BLaER1 (cell line): Measurements from ENCODE around the gene CASKIN1.

Experiments
- H3K27ac ChIP-seq: shearing (Covaris generic); formaldehyde crosslinking; 2 replicates; pipeline ENCODE4 v1.8.1; 2022
- H3K27me3 ChIP-seq: shearing (Covaris generic); formaldehyde crosslinking; 2 replicates; pipeline ENCODE4 v1.8.1; 2022
- H3K36me3 ChIP-seq: shearing (Covaris generic); formaldehyde crosslinking; 2 replicates; pipeline ENCODE4 v1.8.1; 2022
- H3K4me1 ChIP-seq: shearing (Covaris generic); formaldehyde crosslinking; 2 replicates; pipeline ENCODE4 v1.8.1; 2022
- H3K4me2 ChIP-seq: shearing (Covaris generic); formaldehyde crosslinking; 2 replicates; pipeline ENCODE4 v1.8.1; 2022
- H3K4me3 ChIP-seq: shearing (Covaris generic); formaldehyde crosslinking; 2 replicates; pipeline ENCODE4 v1.8.1; 2022
- H3K9ac ChIP-seq: shearing (Covaris generic); formaldehyde crosslinking; 2 replicates; pipeline ENCODE4 v1.8.1; 2022
- H3K9me3 ChIP-seq: shearing (Covaris generic); formaldehyde crosslinking; 2 replicates; pipeline ENCODE4 v1.8.1; 2022
- H4K20me1 ChIP-seq: shearing (Covaris generic); formaldehyde crosslinking; 2 replicates; pipeline ENCODE4 v1.8.1; 2022
- Cebpa-rat ChIP-seq: shearing (Covaris generic); IDR thresholded peaks from 2 replicates; pipeline ENCODE4 v1.8.1; 2022

The CASKIN1 gene

DNA sequence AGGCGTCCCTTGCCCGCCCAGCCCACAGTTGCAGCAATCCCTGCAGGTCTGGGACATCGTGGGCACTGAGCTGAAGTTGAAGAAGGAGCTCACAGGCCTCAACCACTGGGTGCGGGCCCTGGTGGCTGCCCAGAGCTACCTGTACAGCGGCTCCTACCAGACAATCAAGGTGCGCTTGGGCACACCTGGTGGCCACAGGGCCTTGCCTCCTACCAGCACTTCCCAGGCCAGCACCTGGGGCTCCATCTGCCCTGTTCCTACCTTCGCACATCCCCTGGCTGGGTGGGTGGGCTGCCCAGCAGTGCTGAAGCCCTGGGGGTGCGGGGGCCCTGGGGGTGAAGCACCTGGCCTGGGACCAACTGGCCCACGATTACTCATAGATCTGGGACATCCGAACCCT is 21.0 kb downstream of the CASKIN1 start:
- Histone ChIP-seq H3K36me3 (peaks cover 81% of the 10 kb centered on the region), H3K9me3 (peaks cover 7% of the 10 kb centered on the region), H3K27me3 (no peaks in the 10 kb centered on the region), H3K4me3 (no peak overlapping the region), H3K4me2 (no peak overlapping the region), H3K27ac (no peak overlapping the region), H3K4me1 (peaks cover 17% of the 10 kb centered on the region), H3K9ac (no peak overlapping the region), H4K20me1 (peaks cover 22% of the 10 kb centered on the region)
- no peak for TF ChIP-seq Cebpa-rat

GRCh38 chr16:2174396-2175131 is 21.8 kb downstream of the CASKIN1 start:
- no peak for TF ChIP-seq Cebpa-rat
- Histone ChIP-seq H3K36me3 (peaks cover 74% of the 10 kb centered on the region), H3K27ac (no peak overlapping the region), H3K9me3 (peaks cover 7% of the 10 kb centered on the region), H3K9ac (no peak overlapping the region), H3K4me1 (peaks cover 26% of the 10 kb centered on the region), H3K27me3 (no peaks in the 10 kb centered on the region), H4K20me1 (peaks cover 22% of the 10 kb centered on the region; the same call in 1 of the 2 replicates), H3K4me3 (no peak overlapping the region), H3K4me2 (no peak overlapping the region)

GRCh38 chr16:2173916-2174315 is 22.5 kb downstream of the CASKIN1 start:
- peaks cover 75% of the 10 kb centered on the region for H3K36me3 ChIP-seq

DNA sequence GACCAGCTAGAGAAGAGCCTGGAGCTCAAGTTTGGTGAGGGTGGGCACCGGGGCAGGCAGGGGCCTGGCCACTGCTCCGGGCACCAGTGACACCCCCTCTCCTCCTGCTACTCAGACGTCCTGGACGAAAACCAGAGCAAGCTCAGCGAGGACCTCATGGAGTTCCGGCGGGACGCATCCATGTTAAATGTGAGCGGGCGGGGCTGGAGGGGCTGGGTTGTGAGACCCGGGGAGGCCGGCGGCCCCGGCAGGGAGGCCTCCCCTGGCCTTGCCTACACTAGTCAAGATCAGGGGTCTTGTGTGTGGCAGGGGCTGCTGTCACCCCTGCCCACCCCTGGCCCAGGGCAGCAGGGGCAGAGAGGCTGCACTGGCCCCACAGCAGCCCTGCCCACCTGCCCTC is 23.0 kb downstream of the CASKIN1 start:
- Histone ChIP-seq H3K4me2 (no peak overlapping the region), H3K4me1 (peaks cover 38% of the 10 kb centered on the region), H3K9me3 (peaks cover 5% of the 10 kb centered on the region), H3K36me3 (peaks cover 78% of the 10 kb centered on the region), H3K4me3 (no peak overlapping the region), H3K27me3 (no peaks in the 10 kb centered on the region), H4K20me1 (peaks cover 34% of the 10 kb centered on the region), H3K9ac (no peak overlapping the region), H3K27ac (no peak overlapping the region)
- TF ChIP-seq Cebpa-rat = no peak

More at GRCh38 chr16:2173916-2174315, 22.5 kb downstream of the CASKIN1 start:
- Histone ChIP-seq H4K20me1 (peaks cover 29% of the 10 kb centered on the region), H3K27ac (no peak overlapping the region), H3K4me1 (peaks cover 32% of the 10 kb centered on the region), H3K27me3 (no peaks in the 10 kb centered on the region), H3K9me3 (peaks cover 7% of the 10 kb centered on the region), H3K4me3 (no peak overlapping the region), H3K9ac (no peak overlapping the region), H3K4me2 (no peak overlapping the region)
- no peak for TF ChIP-seq Cebpa-rat

GRCh38 chr16:2172688-2173335 is 23.6 kb downstream of the CASKIN1 start:
- Histone ChIP-seq H3K27me3 (no peaks in the 10 kb centered on the region), H3K36me3 (peaks cover 78% of the 10 kb centered on the region), H3K9me3 (no peaks in the 10 kb centered on the region), H3K4me2 (no peak overlapping the region), H4K20me1 (peaks cover 40% of the 10 kb centered on the region), H3K9ac (no peak overlapping the region), H3K4me3 (no peak overlapping the region), H3K4me1 (peaks cover 43% of the 10 kb centered on the region), H3K27ac (no peak overlapping the region)
- no peak for TF ChIP-seq Cebpa-rat

DNA sequence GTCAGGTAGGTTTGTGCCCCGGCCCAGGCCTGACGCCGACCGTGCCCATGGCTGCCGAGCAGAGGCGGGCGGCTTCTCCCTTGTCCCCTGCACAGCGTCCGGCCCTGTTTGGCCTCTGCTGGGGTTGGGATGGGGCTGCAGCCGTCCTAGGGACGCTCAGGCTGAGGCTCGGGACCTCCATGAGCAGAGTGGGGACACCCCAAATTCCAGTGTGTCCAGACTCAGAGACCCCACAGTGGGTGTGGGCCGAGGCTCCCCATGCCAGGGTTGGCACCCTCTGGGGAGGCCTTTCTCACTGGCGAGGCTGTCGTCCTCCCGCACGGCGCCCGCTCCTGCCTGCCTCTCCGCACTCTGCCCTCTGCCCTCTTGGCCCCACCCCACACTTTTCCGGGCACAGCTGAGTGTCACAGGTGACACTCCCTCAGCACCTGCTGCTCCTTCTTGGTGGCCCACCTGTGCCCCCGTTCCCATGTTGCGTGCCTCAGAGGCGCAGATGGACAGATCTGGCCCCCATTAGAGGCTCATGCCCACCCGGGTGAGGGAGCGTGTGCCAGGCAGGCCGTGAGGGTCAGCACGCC is 24.7 kb downstream of the CASKIN1 start:
- Histone ChIP-seq H3K4me2 (peak overlapping the region; percentile 95), H3K9ac (peak overlapping the region; percentile 80), H3K27me3 (no peaks in the 10 kb centered on the region), H3K36me3 (peaks cover 78% of the 10 kb centered on the region), H3K9me3 (no peaks in the 10 kb centered on the region), H3K4me1 (peaks cover 50% of the 10 kb centered on the region), H3K4me3 (no peak overlapping the region), H4K20me1 (peaks cover 45% of the 10 kb centered on the region), H3K27ac (peak overlapping the region; percentile 92)
- TF ChIP-seq Cebpa-rat = no peak

GRCh38 chr16:2170587-2171435 is 25.6 kb downstream of the CASKIN1 start:
- Histone ChIP-seq H3K9ac (peak overlapping the region; percentile 80), H3K36me3 (peaks cover 78% of the 10 kb centered on the region), H3K4me1 (peaks cover 50% of the 10 kb centered on the region), H3K9me3 (no peaks in the 10 kb centered on the region), H3K27me3 (no peaks in the 10 kb centered on the region), H3K4me2 (peak overlapping the region; percentile 95), H3K27ac (peak overlapping the region; percentile 92), H4K20me1 (peaks cover 54% of the 10 kb centered on the region), H3K4me3 (peak overlapping the region; percentile 64)
- TF ChIP-seq Cebpa-rat = no peak

- H4K20me1 ChIP-seq = peaks cover 61% of the 10 kb centered on the region
- peak overlapping the region; percentile 95 for H3K4me2 ChIP-seq
- no peaks in the 10 kb centered on the region for H3K27me3 ChIP-seq
- no peaks in the 10 kb centered on the region; the same call in 1 of the 2 replicates for H3K9me3 ChIP-seq
- H3K4me3 ChIP-seq = peak overlapping the region; percentile 64
- H3K9ac ChIP-seq = peak overlapping the region; percentile 80
- peak overlapping the region; percentile 92 for H3K27ac ChIP-seq
- H3K36me3 ChIP-seq = peaks cover 78% of the 10 kb centered on the region
- H3K4me1 ChIP-seq = peaks cover 50% of the 10 kb centered on the region
- TF ChIP-seq Cebpa-rat = no peak
Observed at GRCh38 chr16:2170080-2170479, 26.3 kb downstream of the CASKIN1 start.

DNA sequence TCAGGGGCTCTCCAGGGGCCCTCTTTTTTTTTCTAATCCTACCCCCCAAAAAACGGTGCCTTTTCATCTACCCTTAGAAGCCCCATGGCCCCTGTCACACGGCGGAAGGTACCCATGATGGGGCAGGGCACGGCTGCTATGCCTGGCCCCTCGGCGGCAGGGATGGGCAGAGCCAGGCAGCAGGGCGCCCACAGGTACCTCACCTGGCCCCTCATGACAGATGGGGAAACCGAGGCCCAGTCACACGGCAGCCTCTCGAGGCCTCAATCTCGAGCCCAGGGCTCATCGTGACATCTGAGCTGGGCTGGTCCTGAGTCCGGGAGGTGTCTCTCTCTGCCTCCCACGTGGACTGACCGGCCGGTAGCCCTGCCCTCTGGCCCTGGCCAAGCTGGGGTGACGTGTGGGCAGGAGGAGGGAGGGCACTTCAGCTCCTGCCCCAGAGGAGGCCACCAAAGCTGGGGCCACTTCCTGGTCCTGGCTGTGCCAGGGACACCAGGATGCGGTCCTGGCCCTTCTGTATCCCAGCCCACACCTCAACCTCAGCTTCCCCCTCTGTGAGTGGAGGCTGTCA is 29.3 kb downstream of the CASKIN1 start:
- no peak for TF ChIP-seq Cebpa-rat
- Histone ChIP-seq H3K4me1 (peaks cover 64% of the 10 kb centered on the region), H4K20me1 (peaks cover 86% of the 10 kb centered on the region), H3K4me3 (no peak overlapping the region), H3K36me3 (peaks cover 78% of the 10 kb centered on the region), H3K9me3 (peaks cover 16% of the 10 kb centered on the region; the same call in 1 of the 2 replicates), H3K4me2 (no peak overlapping the region), H3K9ac (peak overlapping the region; percentile 80; the same call in 1 of the 2 replicates), H3K27ac (0 out of 2 replicates have a peak overlapping the region, but pooled peaks have one; percentile 92), H3K27me3 (no peaks in the 10 kb centered on the region)
